HL-60 (cell line): ENCODE measurements around the gene ALG11.
"Not testable (repeated sequence)": the region's sequence is repeated elsewhere in the genome, so short reads cannot be mapped to it uniquely, and the experiment has no call there.

Experiments used
- DNase-seq, 2 experiments: peaks; one replicate each; pipeline ENCODE4 v3.0.0-alpha.2; 2010 to 2020; ENCODE audit warnings: low read depth in 1 of 2, low spot score in 1 of 2
- H3K27ac ChIP-seq: fragments of 250-450 bp; sonication (Bioruptor Pico); replicated peaks from 2 replicates; pipeline ENCODE4 v1.5.1; 2020; ENCODE audit warnings: mild to moderate bottlenecking, moderate library complexity
- H3K27me3 ChIP-seq: fragments of 250-450 bp; sonication (Bioruptor Pico); 2 replicates; pipeline ENCODE4 v1.5.1; 2021; ENCODE audit warnings: mild to moderate bottlenecking, moderate library complexity; ENCODE audit not compliant: insufficient read depth, poor library complexity, severe bottlenecking
- H3K4me3 ChIP-seq: replicated peaks from 2 replicates; pipeline ENCODE4 v1.5.1; 2011; ENCODE audit warnings: mild to moderate bottlenecking, control low read depth, low read length; ENCODE audit not compliant: insufficient read depth
- CTCF ChIP-seq: IDR thresholded peaks from one replicate; pipeline ENCODE4 v1.5.1; 2011; ENCODE audit warnings: low read length, control low read depth, inconsistent platforms; ENCODE audit not compliant: insufficient read depth
- GABPA ChIP-seq: IDR thresholded peaks from 2 replicates; pipeline ENCODE4 v1.6.1; 2012; ENCODE audit warnings: low read depth
- POLR2AphosphoS5 ChIP-seq: IDR thresholded peaks from 2 replicates; pipeline ENCODE4 v1.6.1; 2012; ENCODE audit warnings: low read depth
- REST ChIP-seq: IDR thresholded peaks from 2 replicates; pipeline ENCODE4 v1.6.1; 2012; ENCODE audit warnings: low read depth; ENCODE audit not compliant: insufficient replicate concordance
- SPI1 ChIP-seq: IDR thresholded peaks from 2 replicates; pipeline ENCODE4 v1.6.1; 2012; ENCODE audit warnings: low read depth, mild to moderate bottlenecking, borderline replicate concordance

ALG11 gene

DNA sequence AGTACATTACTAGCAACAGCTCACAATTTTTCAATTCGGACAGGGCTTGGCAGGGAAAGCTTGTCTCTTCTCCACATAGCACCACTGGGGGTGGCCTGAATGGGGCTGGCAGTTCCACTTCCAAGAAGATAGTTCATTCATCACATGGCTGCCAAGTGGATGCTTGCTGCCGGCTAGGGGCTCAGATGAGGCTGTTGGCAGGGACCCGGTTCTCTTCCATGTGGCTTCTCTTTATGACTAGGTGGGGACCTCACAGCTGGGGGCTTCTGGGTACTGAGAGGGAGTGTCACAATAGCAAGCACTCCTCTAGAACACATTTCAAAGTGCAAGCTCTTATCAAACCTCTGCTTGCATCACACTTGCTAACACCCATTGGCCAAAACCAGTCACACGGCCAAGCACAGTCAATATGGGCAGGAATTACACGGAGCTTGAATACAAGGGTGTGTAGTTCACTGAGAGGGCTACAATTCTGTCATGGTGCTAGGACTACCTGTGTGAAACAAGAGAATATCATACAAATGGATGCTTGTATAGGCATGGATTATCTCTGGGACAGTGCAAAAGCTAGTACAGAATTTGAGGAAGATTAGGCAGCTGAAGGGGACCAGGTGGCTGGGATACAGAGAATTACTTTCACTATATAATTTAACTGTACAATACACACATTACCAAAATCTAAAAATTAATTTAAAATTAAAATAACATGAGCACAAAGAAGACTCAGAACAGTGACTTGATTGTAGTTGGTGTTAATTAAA lies 33.2 kb upstream of the ALG11 start:
- TF ChIP-seq CTCF (no peak), SPI1 (no peak), GABPA (no peak), REST (no peak), POLR2AphosphoS5 (no peak)
- no peak for DNase-seq
- Histone ChIP-seq H3K27ac (no peak overlapping the region), H3K4me3 (no peak overlapping the region), H3K27me3 (no peaks in the 10 kb centered on the region)

DNA sequence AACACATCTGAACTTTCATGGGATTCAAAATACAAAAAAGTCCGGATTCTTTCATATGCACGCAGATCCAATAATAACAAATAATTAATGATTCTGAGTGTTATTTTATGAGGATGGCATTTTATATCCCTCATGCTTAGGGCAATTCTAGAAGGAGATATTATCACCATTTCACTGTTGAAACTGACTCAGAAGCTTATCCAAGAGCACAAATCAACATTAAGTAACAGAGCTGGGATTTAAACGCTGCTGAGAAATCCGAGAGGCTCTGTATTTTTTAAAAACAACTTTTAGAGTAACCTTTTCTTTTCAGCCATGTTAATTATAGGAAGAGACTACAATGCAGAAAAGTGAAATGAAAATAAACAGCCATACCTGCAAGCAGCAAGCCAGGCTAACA lies 31.3 kb upstream of the ALG11 start:
- no peak overlapping the region for H3K4me3 ChIP-seq
- H3K27me3 ChIP-seq = no peaks in the 10 kb centered on the region
- no peak for TF ChIP-seq REST
- H3K27ac ChIP-seq = no peak overlapping the region
- DNase-seq = no peak

GRCh38 chr13:51981355-51981754 lies 30.8 kb upstream of the ALG11 start:
- TF ChIP-seq CTCF (no peak), GABPA (no peak), POLR2AphosphoS5 (no peak), REST (no peak), SPI1 (no peak)
- Histone ChIP-seq H3K27me3 (no peaks in the 10 kb centered on the region), H3K4me3 (no peak overlapping the region), H3K27ac (no peak overlapping the region)
- no peak for DNase-seq

DNA sequence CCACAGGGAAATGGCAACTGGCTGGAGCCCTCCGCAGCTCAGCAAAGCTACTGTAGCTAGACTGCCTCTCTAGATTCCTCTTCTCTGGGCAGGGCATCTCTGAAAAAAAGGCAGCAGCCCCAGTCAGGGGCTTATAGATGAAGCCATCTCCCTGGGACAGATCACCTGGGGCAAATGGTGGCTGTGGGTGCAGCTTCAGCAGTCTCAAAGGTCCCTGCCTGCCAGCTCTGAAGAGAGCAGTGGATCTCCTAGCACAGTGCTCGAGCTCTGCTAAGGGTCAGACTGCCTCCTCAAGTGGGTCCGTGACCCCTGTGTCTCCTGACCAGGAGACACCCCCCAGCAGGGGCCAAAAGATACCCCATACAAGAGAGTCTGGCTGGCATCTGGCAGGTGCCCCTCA lies 28.9 kb upstream of the ALG11 start:
- H3K4me3 ChIP-seq, DNase-seq, H3K27ac ChIP-seq, H3K27me3 ChIP-seq: not testable (repeated sequence)

DNA sequence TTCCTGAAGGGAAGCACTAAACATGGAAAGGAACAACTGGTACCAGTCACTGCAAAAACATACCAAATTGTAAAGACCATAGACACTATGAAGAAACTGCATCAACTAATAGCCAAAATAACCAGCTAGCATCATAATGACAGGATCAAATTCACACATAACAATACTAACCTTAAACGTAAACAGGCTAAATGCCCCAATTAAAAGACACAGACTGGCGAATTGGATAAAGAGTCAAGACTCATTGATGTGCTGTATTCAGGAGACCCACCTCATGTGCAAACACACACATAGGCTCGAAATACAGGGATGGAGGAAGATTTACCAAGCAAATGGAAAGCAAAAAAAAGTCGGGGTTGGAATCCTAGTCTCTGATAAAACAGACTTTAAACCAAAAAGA lies 27.3 kb upstream of the ALG11 start:
- not testable (repeated sequence) for H3K27me3 ChIP-seq, H3K4me3 ChIP-seq, DNase-seq, H3K27ac ChIP-seq
